ENCODE results near the gene ZER1.

- TF ChIP-seq, protein P1, sequence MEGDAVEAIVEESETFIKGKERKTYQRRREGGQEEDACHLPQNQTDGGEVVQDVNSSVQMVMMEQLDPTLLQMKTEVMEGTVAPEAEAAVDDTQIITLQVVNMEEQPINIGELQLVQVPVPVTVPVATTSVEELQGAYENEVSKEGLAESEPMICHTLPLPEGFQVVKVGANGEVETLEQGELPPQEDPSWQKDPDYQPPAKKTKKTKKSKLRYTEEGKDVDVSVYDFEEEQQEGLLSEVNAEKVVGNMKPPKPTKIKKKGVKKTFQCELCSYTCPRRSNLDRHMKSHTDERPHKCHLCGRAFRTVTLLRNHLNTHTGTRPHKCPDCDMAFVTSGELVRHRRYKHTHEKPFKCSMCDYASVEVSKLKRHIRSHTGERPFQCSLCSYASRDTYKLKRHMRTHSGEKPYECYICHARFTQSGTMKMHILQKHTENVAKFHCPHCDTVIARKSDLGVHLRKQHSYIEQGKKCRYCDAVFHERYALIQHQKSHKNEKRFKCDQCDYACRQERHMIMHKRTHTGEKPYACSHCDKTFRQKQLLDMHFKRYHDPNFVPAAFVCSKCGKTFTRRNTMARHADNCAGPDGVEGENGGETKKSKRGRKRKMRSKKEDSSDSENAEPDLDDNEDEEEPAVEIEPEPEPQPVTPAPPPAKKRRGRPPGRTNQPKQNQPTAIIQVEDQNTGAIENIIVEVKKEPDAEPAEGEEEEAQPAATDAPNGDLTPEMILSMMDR (IDR thresholded peaks at IDR 0.05; ENCODE audit: insufficient read depth, low read length, poor library complexity, severe bottlenecking): peak; percentile 86
- no peak for TF ChIP-seq EZH2phosphoT487 (conservative IDR thresholded peaks at IDR 0.05; ENCODE audit: low read length)
Observed at GRCh38 chr9:128818099-128818838, 46.5 kb upstream of the ZER1 start, which contains the start of gene ENDOG.

Data from SU-DHL-6 (cell line).